GM12878 (cell line): ENCODE data around the gene GPSM3. TPM values are rescaled to one million over a fixed set of nuclear protein-coding genes. Genes with fewer than 3 reads are reported as not detected.

ENCODE experiments used
- ATAC-seq: fragments of 200-7000 bp; cut with Tn5 transposase; 3 replicates; pipeline ENCODE4 v1.9.1; 2020; ENCODE audit warnings: mild to moderate bottlenecking, moderate library complexity
- BruUV-seq: library from RNA; stranded (reverse); fragments of 400-500 nt; replicated peaks from 2 replicates; lab custom pipeline; 2021; lab: Mats Ljungman, UMichigan
- CTCF ChIA-PET: fragments of 300-600 bp; sonication (Branson Sonifier 250); formaldehyde crosslinking; extraction: SDS; loops from one replicate; lab custom pipeline; 2021; ENCODE audit warnings: inconsistent platforms; lab: Yijun Ruan, JAX
- POLR2A ChIA-PET: fragments of 350-600 bp; formaldehyde crosslinking; extraction: SDS; loops from one replicate; lab custom pipeline; 2021; ENCODE audit warnings: inconsistent platforms; lab: Charles Lee
- RAD21 ChIA-PET: fragments of 300-600 bp; sonication (Branson Sonifier 250); formaldehyde crosslinking; loops from one replicate; lab custom pipeline; 2023; ENCODE audit warnings: antibody characterized with exemption; ENCODE audit not compliant: unreplicated experiment; lab: Charles Lee
- SMC1A ChIA-PET: fragments of 300-600 bp; sonication (Branson Sonifier 250); formaldehyde crosslinking; loops from one replicate; lab custom pipeline; 2023; ENCODE audit not compliant: unreplicated experiment, uncharacterized antibody; lab: Charles Lee
- DNase-seq: peaks from one replicate; pipeline ENCODE4 v3.0.0-alpha.2; 2011; ENCODE audit warnings: low read depth, low spot score
- FAIRE-seq: peaks from 3 replicates; lab custom pipeline; 2011; peaks lifted over from hg19 to GRCh38; lab: Jason Lieb, UNC
- H2AFZ ChIP-seq: 2 replicates; pipeline ENCODE4 v1.6.0; 2011; ENCODE audit warnings: low read depth, low read length, control low read depth; ENCODE audit not compliant: control insufficient read depth
- H3K27ac ChIP-seq: 2 replicates; pipeline ENCODE4 v1.5.1; 2011; ENCODE audit warnings: control low read depth; ENCODE audit not compliant: control insufficient read depth, insufficient read depth
- H3K27me3 ChIP-seq, 2 experiments: replicated peaks in 1 of 2; 2 replicates each; pipeline versions ENCODE4 v1.6.0 to v1.6.1; 2011; ENCODE audit warnings: low read length in 1 of 2; ENCODE audit not compliant: control insufficient read depth in 2 of 2, insufficient read depth in 2 of 2
- H3K36me3 ChIP-seq, 2 experiments: 2 replicates each; pipeline ENCODE4 v1.5.1; 2011; ENCODE audit warnings: low read length in 1 of 2; ENCODE audit not compliant: control insufficient read depth in 2 of 2, insufficient read depth in 2 of 2
- H3K4me1 ChIP-seq: 2 replicates; pipeline ENCODE4 v1.6.1; 2011; ENCODE audit warnings: mild to moderate bottlenecking, low read length, moderate library complexity, mixed read lengths; ENCODE audit not compliant: control insufficient read depth, insufficient read depth
- H3K4me2 ChIP-seq: 2 replicates; pipeline ENCODE4 v1.6.0; 2011; ENCODE audit warnings: control low read depth; ENCODE audit not compliant: control insufficient read depth, insufficient read depth
- H3K4me3 ChIP-seq: fragments of 200-600 bp; sonication (generic); 2 replicates; pipeline ENCODE4 v1.5.1; 2016
- H3K79me2 ChIP-seq: 2 replicates; pipeline ENCODE4 v1.6.0; 2011; ENCODE audit warnings: low read length; ENCODE audit not compliant: control insufficient read depth, insufficient read depth
- H3K9ac ChIP-seq: 2 replicates; pipeline ENCODE4 v1.8.0; 2011; ENCODE audit warnings: low read length, control low read depth, mixed read lengths; ENCODE audit not compliant: control insufficient read depth, insufficient read depth
- H3K9me3 ChIP-seq: replicated peaks from 3 replicates; pipeline ENCODE4 v1.5.1; 2011; ENCODE audit warnings: mild to moderate bottlenecking, low read length; ENCODE audit not compliant: control insufficient read depth, insufficient read depth
- H4K20me1 ChIP-seq: 2 replicates; pipeline ENCODE4 v1.6.0; 2011; ENCODE audit not compliant: control insufficient read depth, insufficient read depth
- ATF3 ChIP-seq: IDR thresholded peaks from 2 replicates; pipeline ENCODE4 v1.6.1; 2011; ENCODE audit warnings: low read depth, mild to moderate bottlenecking, low read length, moderate library complexity, borderline replicate concordance; ENCODE audit errors: extremely low read depth
- CBFB ChIP-seq: IDR thresholded peaks from 2 replicates; pipeline ENCODE4 v1.6.1; 2016; ENCODE audit warnings: antibody characterized with exemption, low read depth
- CBX3 ChIP-seq: fragments of 200-600 bp; sonication (generic); IDR thresholded peaks from 2 replicates; pipeline ENCODE4 v1.6.1; 2016; ENCODE audit warnings: low read depth, borderline replicate concordance
- CEBPB ChIP-seq, 2 experiments: fragments of 150-350 bp in 1 of 2; IDR thresholded peaks; 2 replicates each; pipeline ENCODE4 v1.6.1; 2012 to 2014; ENCODE audit warnings: low read depth in 2 of 2, low read length in 2 of 2, borderline replicate concordance in 1 of 2, inconsistent platforms in 1 of 2
- EGR1 ChIP-seq, 2 experiments: IDR thresholded peaks; 1 replicate in 1 of 2; 2 replicates in 1 of 2; pipeline ENCODE4 v1.6.1; 2011 to 2012; ENCODE audit warnings: low read depth in 2 of 2, low read length in 2 of 2, borderline replicate concordance in 1 of 2, mild to moderate bottlenecking in 1 of 2, moderate library complexity in 1 of 2
- HSF1 ChIP-seq: fragments of 150-350 bp; IDR thresholded peaks from 2 replicates; pipeline ENCODE4 v1.6.1; 2014; ENCODE audit warnings: mild to moderate bottlenecking, low read depth, low read length
- KDM1A ChIP-seq: fragments of 200-600 bp; sonication (generic); IDR thresholded peaks from 2 replicates; pipeline ENCODE4 v1.6.1; 2016; ENCODE audit warnings: borderline replicate concordance
- NFIC ChIP-seq: IDR thresholded peaks from 2 replicates; pipeline ENCODE4 v1.6.1; 2012; ENCODE audit warnings: low read depth, mild to moderate bottlenecking, inconsistent platforms, low read length, moderate library complexity
- NKRF ChIP-seq: fragments of 450-650 bp; conservative IDR thresholded peaks from 2 replicates; pipeline ENCODE4 v1.6.1; 2017; ENCODE audit warnings: mild to moderate bottlenecking, moderate library complexity
- NR2F1 ChIP-seq: fragments of 450-650 bp; conservative IDR thresholded peaks from 2 replicates; pipeline ENCODE4 v1.6.1; 2017; ENCODE audit warnings: mild to moderate bottlenecking
- NRF1 ChIP-seq: conservative IDR thresholded peaks from 2 replicates; pipeline ENCODE4 v1.6.1; 2011; ENCODE audit warnings: mild to moderate bottlenecking, low read depth, low read length, improper control_type of control experiment
- RCOR1 ChIP-seq: conservative IDR thresholded peaks from 2 replicates; pipeline ENCODE4 v1.6.1; 2012; ENCODE audit warnings: low read depth, low read length, improper control_type of control experiment
- SPI1 ChIP-seq: IDR thresholded peaks from 2 replicates; pipeline ENCODE4 v1.6.1; 2011; ENCODE audit warnings: low read depth, mild to moderate bottlenecking, low read length, moderate library complexity, borderline replicate concordance; ENCODE audit not compliant: insufficient read depth
- TAF1 ChIP-seq: IDR thresholded peaks from 2 replicates; pipeline ENCODE4 v1.6.1; 2011; ENCODE audit warnings: mild to moderate bottlenecking, low read depth, low read length, borderline replicate concordance
- YY1 ChIP-seq: IDR thresholded peaks from 2 replicates; pipeline ENCODE4 v1.6.1; 2011; ENCODE audit warnings: low read depth, mild to moderate bottlenecking, low read length
- ZBTB11 ChIP-seq: fragments of 450-650 bp; formaldehyde crosslinking; IDR thresholded peaks from 2 replicates; pipeline ENCODE4 v1.5.0; 2022; ENCODE audit warnings: mild to moderate bottlenecking, missing genetic modification characterization
- WGBS: methylation state at CpG from one replicate; pipeline ENCODE4 v1.1.6; 2016; ENCODE audit warnings: low lambda C conversion rate; ENCODE audit not compliant: insufficient replicate concordance, insufficient coverage; ENCODE audit errors: missing lambda C conversion rate; 5-methylcytosine and 5-hydroxymethylcytosine counted together
- in situ Hi-C: fragments of 300-500 bp; cut with MboI; formaldehyde crosslinking; loops from 9 replicates; pipeline ENCODE4 v1.14.3; 2018; ENCODE audit warnings: mixed read lengths
- intact Hi-C: fragments of 100-400 bp; cut with micrococcal nuclease; formaldehyde crosslinking; loops from one replicate; pipeline ENCODE4 v1.14.2; 2022; ENCODE audit not compliant: unreplicated experiment
- polyA plus RNA-seq, 11 experiments: library from polyadenylated mRNA; depleted of rRNA in 4 of 11; unstranded in 6 of 11; stranded (reverse) in 5 of 11; fragments of >200 nt; fragmentation: Nextera tagmentation in 4 of 11; fragmentation: Illumina TruSeq in 1 of 11; extraction: Ambion mirVana in 4 of 11; extraction: Trizol in 1 of 11; gene quantifications; 1 replicate in 1 of 11; 2 replicates in 10 of 11; pipeline versions ENCODE4 v1.2.1 to v1.2.3, GENCODE V29; 2011 to 2016; ENCODE audit warnings: inconsistent platforms in 2 of 11, missing spikeins in 2 of 11, low read depth in 1 of 11
- total RNA-seq, 4 experiments: library from RNA; depleted of rRNA in 3 of 4; stranded (reverse); fragments of >200 nt in 3 of 4; fragmentation: Illumina TruSeq in 1 of 4; extraction: Trizol in 1 of 4; gene quantifications; 2 replicates each; pipeline versions ENCODE4 v1.2.1 to v1.2.3, GENCODE V29; 2013 to 2021

Gene GPSM3
- total and polyA plus RNA-seq, 10 of the 15 experiments (the other 5 are each of a cell fraction or from before 2014, with no cell fraction given), result 22.0 to 137 (median 113) TPM

- Histone ChIP-seq H2AFZ (no peak overlapping the region), H3K27me3 (no peaks in the 10 kb centered on the region), H3K9ac (peak overlapping the region; percentile 99), H3K79me2 (peaks cover 56% of the 10 kb centered on the region), H3K9me3 (no peaks in the 10 kb centered on the region), H3K4me1 (peaks cover 31% of the 10 kb centered on the region), H3K27ac (peak overlapping the region; percentile 100), H3K4me2 (peak overlapping the region; percentile 93), H3K36me3 (peaks cover 0 to 6% of the 10 kb centered on the region in 2 experiments; a peak in 3 of 4 replicates), H3K4me3 (peak overlapping the region; percentile 90), H4K20me1 (no peaks in the 10 kb centered on the region)
- ATAC-seq (no peak), DNase-seq (no peak), FAIRE-seq (no peak)
- under 1% methylated on average over 10 of the region's 10 CpGs for WGBS
- intact Hi-C loops (no loop called here), in situ Hi-C loops (no loop called here)
- ChIA-PET POLR2A (interaction anchor here (0.8 to 7.0 kb wide), 4 partner anchors 8 to 79 kb away, joined by 3 to 123 read pairs (median 37); partner anchors contain the start of genes AGPAT1, ATF6B, FKBPL and RNF5), CTCF (interaction anchor here (0.9 kb wide), 1 partner anchor 270 kb away, joined by 5 read pairs; no protein-coding TSS in a partner anchor), RAD21 (interaction anchor here (1.6 kb wide), 1 partner anchor 10 kb away, joined by 6 read pairs; no protein-coding TSS in a partner anchor), SMC1A (interaction anchor here (1.6 kb wide), 1 partner anchor 10 kb away, joined by 6 read pairs; no protein-coding TSS in a partner anchor)
- no TSS peak for BruUV-seq
- no peak for TF ChIP-seq EGR1 (IDR thresholded peaks at IDR 0.05; ENCODE audit: borderline replicate concordance in 1 of 2, low read depth in 2 of 2, low read length in 2 of 2)
- no peak for TF ChIP-seq NFIC
- TF ChIP-seq NKRF, result no peak
- TF ChIP-seq NRF1, result no peak
- no peak for TF ChIP-seq YY1
- TF ChIP-seq HSF1, result no peak
- no peak for TF ChIP-seq CEBPB (IDR thresholded peaks at IDR 0.05; ENCODE audit: borderline replicate concordance in 1 of 2, low read depth in 2 of 2, low read length in 2 of 2)
- no peak for TF ChIP-seq CBFB
- TF ChIP-seq ZBTB11 (CRISPR knock-in tag), result no peak
- no peak for TF ChIP-seq SPI1
- no peak for TF ChIP-seq KDM1A
- no peak for TF ChIP-seq TAF1
- no peak for TF ChIP-seq NR2F1
- no peak for TF ChIP-seq CBX3
- no peak for TF ChIP-seq RCOR1
- no peak for TF ChIP-seq ATF3
Measured at GRCh38 chr6:32189069-32189741, 3.2 kb downstream of the GPSM3 start.
